Body of pancreas (tissue), 4 donors: ENCODE data around the gene CD274.

ENCODE experiments used
- POLR2A ChIP-seq, 3 donors: fragments of 450-650 bp; IDR thresholded peaks; one replicate each; pipeline ENCODE4 v1.6.1; 2016; ENCODE audit warnings: antibody characterized with exemption in 3 of 3, mild to moderate bottlenecking in 2 of 3
- TF ChIP-seq, protein P1 (sequence below), 7 experiments: fragments of 450-650 bp in 4 of 7; fragments of 200-600 bp in 3 of 7; sonication (generic) in 3 of 7; IDR thresholded peaks; one replicate each; pipeline ENCODE4 v1.5.1; 2016 to 2019; ENCODE audit warnings: antibody characterized with exemption in 7 of 7

DNA sequence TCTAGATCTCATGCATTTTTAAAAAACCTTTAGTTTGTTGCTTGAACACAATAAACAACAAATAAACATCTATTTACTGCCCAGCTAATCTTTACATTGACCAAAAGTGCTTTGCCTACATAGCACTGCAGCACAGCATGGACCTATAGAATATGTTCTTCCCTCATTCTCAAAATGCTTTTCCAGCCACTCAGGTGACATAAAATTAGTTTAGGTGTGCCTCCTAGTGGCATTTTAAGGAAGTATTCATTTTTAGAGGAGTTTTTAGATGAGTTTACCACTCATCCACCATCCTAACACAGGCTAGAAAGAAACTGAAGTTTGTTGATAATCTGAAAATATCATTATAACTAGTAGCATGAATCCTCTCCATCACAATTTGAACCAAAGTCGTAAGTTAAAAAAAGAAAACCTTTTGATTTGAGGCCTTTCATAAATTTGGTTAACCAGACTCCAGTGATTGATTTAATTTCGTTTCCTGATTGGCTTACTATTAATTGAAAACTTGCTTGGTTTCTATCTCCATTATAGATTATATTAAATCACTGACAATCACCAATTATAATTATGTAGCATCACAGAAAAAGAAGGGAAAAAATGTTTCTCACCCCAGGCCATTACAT lies 25.2 kb upstream of the CD274 start:
- TF ChIP-seq POLR2A (IDR thresholded peaks at IDR 0.05): no peak
- TF ChIP-seq, protein P1, sequence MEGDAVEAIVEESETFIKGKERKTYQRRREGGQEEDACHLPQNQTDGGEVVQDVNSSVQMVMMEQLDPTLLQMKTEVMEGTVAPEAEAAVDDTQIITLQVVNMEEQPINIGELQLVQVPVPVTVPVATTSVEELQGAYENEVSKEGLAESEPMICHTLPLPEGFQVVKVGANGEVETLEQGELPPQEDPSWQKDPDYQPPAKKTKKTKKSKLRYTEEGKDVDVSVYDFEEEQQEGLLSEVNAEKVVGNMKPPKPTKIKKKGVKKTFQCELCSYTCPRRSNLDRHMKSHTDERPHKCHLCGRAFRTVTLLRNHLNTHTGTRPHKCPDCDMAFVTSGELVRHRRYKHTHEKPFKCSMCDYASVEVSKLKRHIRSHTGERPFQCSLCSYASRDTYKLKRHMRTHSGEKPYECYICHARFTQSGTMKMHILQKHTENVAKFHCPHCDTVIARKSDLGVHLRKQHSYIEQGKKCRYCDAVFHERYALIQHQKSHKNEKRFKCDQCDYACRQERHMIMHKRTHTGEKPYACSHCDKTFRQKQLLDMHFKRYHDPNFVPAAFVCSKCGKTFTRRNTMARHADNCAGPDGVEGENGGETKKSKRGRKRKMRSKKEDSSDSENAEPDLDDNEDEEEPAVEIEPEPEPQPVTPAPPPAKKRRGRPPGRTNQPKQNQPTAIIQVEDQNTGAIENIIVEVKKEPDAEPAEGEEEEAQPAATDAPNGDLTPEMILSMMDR (IDR thresholded peaks at IDR 0.05): peak in 4 of 7 experiments; percentile 6 to 29 (median 19)
